Measurements from ENCODE around the gene NEU3. TPM values are rescaled to one million over a fixed set of nuclear protein-coding genes. Genes with fewer than 3 reads are reported as not detected.

NEU3 gene
- total RNA-seq, 2 donors from 2014 or later, result 19.4 to 26.2 TPM

DNA sequence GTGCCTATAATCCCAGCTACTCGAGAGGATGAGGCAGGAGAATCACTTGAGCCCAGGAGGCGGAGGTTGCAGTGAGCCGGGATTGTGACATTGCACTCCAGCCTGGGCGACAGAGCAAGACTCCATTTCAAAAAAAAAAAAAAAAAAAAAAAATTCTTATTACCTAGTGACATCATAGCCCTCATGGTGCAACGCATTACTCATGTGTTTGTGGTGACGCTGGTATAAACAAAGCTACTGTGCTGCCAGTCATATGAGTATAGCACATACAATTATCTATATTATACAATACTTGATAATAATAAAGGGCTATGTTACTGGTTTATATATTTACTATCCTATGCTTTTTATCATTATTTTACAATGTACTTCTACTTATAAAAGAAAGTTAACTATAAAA, 66.8 kb downstream of the NEU3 start:
- TF ChIP-seq POLR2A (IDR thresholded peaks at IDR 0.05) (no peak), POLR2AphosphoS5 (IDR thresholded peaks at IDR 0.05) (no peak)
- TF ChIP-seq, protein P1, sequence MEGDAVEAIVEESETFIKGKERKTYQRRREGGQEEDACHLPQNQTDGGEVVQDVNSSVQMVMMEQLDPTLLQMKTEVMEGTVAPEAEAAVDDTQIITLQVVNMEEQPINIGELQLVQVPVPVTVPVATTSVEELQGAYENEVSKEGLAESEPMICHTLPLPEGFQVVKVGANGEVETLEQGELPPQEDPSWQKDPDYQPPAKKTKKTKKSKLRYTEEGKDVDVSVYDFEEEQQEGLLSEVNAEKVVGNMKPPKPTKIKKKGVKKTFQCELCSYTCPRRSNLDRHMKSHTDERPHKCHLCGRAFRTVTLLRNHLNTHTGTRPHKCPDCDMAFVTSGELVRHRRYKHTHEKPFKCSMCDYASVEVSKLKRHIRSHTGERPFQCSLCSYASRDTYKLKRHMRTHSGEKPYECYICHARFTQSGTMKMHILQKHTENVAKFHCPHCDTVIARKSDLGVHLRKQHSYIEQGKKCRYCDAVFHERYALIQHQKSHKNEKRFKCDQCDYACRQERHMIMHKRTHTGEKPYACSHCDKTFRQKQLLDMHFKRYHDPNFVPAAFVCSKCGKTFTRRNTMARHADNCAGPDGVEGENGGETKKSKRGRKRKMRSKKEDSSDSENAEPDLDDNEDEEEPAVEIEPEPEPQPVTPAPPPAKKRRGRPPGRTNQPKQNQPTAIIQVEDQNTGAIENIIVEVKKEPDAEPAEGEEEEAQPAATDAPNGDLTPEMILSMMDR (IDR thresholded peaks at IDR 0.05), result no peak
- no peaks in the 10 kb centered on the region for H3K27me3 ChIP-seq (replicated peaks; ENCODE audit: insufficient read depth)
- 88% methylated on average over 6 of the region's 6 CpGs for WGBS
- no peak overlapping the region for H3K27ac ChIP-seq
- no peaks in the 10 kb centered on the region for H3K4me1 ChIP-seq (replicated peaks)
- no peak for DNase-seq (ENCODE audit: low spot score)
- no peaks in the 10 kb centered on the region for H3K9me3 ChIP-seq
- no peak overlapping the region for H3K4me3 ChIP-seq
- intact Hi-C loops (cut with DNase I), result no loop called here
- H3K36me3 ChIP-seq, result no peaks in the 10 kb centered on the region

DNA sequence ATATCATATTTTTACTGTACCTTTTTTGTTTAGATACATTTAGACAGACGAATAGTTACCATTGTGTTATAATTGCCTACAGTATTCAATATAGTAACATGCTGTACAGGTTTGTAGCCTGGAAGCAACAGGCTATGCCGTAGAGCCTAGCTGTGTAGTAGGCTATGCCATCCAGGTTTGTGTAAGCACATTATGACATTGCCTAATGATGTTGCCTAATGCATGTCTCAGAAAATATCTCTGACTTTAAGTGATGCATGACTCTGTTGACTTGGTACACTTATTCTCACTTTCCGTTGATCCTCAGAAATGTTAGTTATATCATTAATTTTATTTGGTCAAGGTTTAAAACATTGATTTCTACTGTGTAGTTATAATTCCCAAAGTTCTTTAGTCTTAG, 68.1 kb downstream of the NEU3 start:
- Histone ChIP-seq H3K4me1 (replicated peaks) (no peaks in the 10 kb centered on the region), H3K9me3 (no peaks in the 10 kb centered on the region), H3K36me3 (no peaks in the 10 kb centered on the region), H3K4me3 (no peak overlapping the region), H3K27me3 (replicated peaks; ENCODE audit: insufficient read depth) (no peaks in the 10 kb centered on the region), H3K27ac (no peak overlapping the region)
- no peak for TF ChIP-seq POLR2A (IDR thresholded peaks at IDR 0.05)
- TF ChIP-seq, protein P1 (IDR thresholded peaks at IDR 0.05), result no peak
- no peak for DNase-seq (ENCODE audit: low spot score)
- 81% methylated on average over 3 of the region's 3 CpGs for whole genome bisulfite sequencing
- intact Hi-C loops (cut with DNase I), result no loop called here

DNA sequence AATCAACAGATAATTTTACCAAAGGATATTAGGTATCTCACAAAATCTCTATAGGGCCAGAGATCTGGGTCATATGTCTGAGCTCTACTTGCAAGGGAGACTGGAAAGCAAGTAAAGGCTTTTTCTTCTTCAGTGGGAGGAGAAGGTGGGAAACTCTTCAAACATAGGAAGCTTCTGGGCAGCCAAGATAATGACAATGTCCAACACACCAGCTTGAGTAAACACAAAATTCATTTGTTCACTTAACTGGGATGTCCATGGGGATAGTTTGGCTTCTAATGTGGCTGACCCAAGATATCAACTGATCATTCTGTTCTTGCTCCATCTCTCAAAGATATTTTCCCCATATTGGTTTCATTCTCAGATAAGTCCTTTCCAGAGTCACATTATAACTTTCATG, 70.6 kb downstream of the NEU3 start:
- no peak overlapping the region for H3K27ac ChIP-seq
- H3K9me3 ChIP-seq, result no peaks in the 10 kb centered on the region
- no peak for DNase-seq (ENCODE audit: low spot score)
- H3K27me3 ChIP-seq (replicated peaks; ENCODE audit: insufficient read depth), result no peaks in the 10 kb centered on the region
- no peak overlapping the region for H3K4me3 ChIP-seq
- TF ChIP-seq POLR2AphosphoS5 (IDR thresholded peaks at IDR 0.05) (no peak), POLR2A (IDR thresholded peaks at IDR 0.05) (no peak)
- TF ChIP-seq, protein P1 (IDR thresholded peaks at IDR 0.05), result no peak
- H3K4me1 ChIP-seq (replicated peaks), result no peaks in the 10 kb centered on the region
- H3K36me3 ChIP-seq, result no peaks in the 10 kb centered on the region
- intact Hi-C loops (cut with DNase I), result no loop called here

DNA sequence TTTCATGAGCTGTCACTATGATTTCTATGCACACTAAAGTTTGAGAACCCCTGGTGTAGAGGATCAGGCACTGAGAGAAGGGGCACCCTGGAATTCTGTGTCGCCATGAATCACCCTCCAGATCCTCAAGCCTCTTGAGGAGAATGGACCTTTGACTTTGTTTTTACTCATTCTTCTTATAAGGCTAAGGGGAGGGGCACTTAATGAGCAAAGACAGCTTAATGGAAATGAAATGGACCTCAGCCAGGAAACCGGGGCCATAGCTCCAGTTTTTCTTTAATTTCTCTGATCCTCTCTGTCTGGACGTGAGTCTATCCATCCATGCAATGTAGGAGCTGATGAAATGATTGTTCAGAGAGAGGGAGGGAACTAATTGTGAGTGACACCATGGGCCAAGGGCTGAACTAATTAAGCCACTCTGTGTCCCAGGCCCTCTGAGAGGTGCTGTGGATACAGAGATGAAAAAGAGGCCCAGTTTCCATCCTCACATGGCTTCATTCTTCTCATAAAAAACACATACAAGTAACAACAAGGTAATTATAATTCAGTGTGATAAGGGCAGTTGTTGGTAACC, 75.1 kb downstream of the NEU3 start:
- no peak for DNase-seq (ENCODE audit: low spot score)
- H3K4me1 ChIP-seq (replicated peaks), result no peaks in the 10 kb centered on the region
- no peak for TF ChIP-seq POLR2AphosphoS5 (IDR thresholded peaks at IDR 0.05)
- H3K36me3 ChIP-seq, result no peaks in the 10 kb centered on the region
- intact Hi-C loops (cut with DNase I), result no loop called here
- 58% methylated on average over 3 of the region's 3 CpGs for WGBS
- no peak overlapping the region for H3K4me3 ChIP-seq
- no peak overlapping the region for H3K27ac ChIP-seq
- no peaks in the 10 kb centered on the region for H3K9me3 ChIP-seq
- no peaks in the 10 kb centered on the region for H3K27me3 ChIP-seq (replicated peaks; ENCODE audit: insufficient read depth)

DNA sequence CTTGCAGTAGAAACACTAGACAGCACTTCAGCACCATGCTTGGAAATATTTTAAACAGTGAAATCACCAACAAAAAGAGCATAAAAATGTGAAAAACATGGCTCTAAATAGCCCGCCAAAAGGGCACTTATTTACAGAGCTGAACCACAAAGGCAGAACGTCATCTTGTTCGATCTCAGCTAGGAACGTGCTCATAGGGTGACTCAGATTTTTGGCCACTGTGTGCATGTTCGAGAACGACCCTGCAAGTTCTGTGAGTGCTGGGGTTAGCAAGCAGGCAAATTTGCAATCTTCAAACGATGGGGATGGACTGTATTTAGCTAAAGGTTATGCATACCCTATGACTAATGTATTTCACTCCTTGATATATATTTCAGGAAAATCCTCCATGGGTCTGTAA, 77.3 kb downstream of the NEU3 start:
- no peak for DNase-seq (ENCODE audit: low spot score)
- intact Hi-C loops (cut with DNase I), result no loop called here
- H3K27me3 ChIP-seq (replicated peaks; ENCODE audit: insufficient read depth), result no peaks in the 10 kb centered on the region
- WGBS, result 67% methylated on average over 7 of the region's 7 CpGs
- H3K36me3 ChIP-seq, result no peaks in the 10 kb centered on the region
- H3K9me3 ChIP-seq, result no peaks in the 10 kb centered on the region
- no peaks in the 10 kb centered on the region for H3K4me1 ChIP-seq (replicated peaks)
- no peak overlapping the region for H3K4me3 ChIP-seq
- TF ChIP-seq POLR2AphosphoS5 (IDR thresholded peaks at IDR 0.05), result no peak
- no peak for TF ChIP-seq POLR2A (IDR thresholded peaks at IDR 0.05)
- TF ChIP-seq, protein P1 (IDR thresholded peaks at IDR 0.05), result no peak
- H3K27ac ChIP-seq, result no peak overlapping the region

Small RNA genes within 50 kb of the gene (small RNA-seq; reads per million reads assigned to genes)
- 0 reads per million in 2 donors for gene RNU6-216P

Other genes starting within 250 kb of the NEU3 start
- 10 to 100 TPM; 19.7 to 21.2 TPM for gene RNF169, start 240.1 kb upstream of the NEU3 start, total RNA-seq
- gene XRRA1, start 39.8 kb upstream of the NEU3 start, total RNA-seq, result 10 to 100 TPM; 16.2 to 52.1 TPM
- 10 to 100 TPM; 76.9 to 82.4 TPM for gene SPCS2, start 39.7 kb upstream of the NEU3 start, total RNA-seq
- gene OR2AT4, start 107.9 kb downstream of the NEU3 start, total RNA-seq, result under 1 TPM in 1 of 2 donors, not detected in 1; 0.11 TPM
- 10 to 100 TPM in 1 of 2 donors, 1 to 10 TPM in 1; 6.1 to 32.0 TPM for gene SLCO2B1, start 162.2 kb downstream of the NEU3 start, total RNA-seq

Measured in prostate gland (tissue), 2 donors.